Trophoblast cell (in vitro differentiated cells and primary cell): ENCODE data around the gene EFS.

Source experiments
- DNase-seq, 2 donors: peaks; one replicate each; pipeline ENCODE4 v3.0.0-alpha.2; 2016
- H2AFZ ChIP-seq: 2 replicates; pipeline ENCODE4 v1.6.1; 2013; ENCODE audit warnings: low read length, moderate library complexity, mild to moderate bottlenecking; ENCODE audit not compliant: insufficient read depth, poor library complexity
- H2AK5ac ChIP-seq: 2 replicates; pipeline ENCODE4 v1.6.1; 2013; ENCODE audit warnings: mild to moderate bottlenecking, low read length
- H2BK120ac ChIP-seq: 2 replicates; pipeline ENCODE4 v1.6.1; 2013; ENCODE audit warnings: low read length, mild to moderate bottlenecking, moderate library complexity; ENCODE audit not compliant: insufficient read depth, poor library complexity
- H2BK12ac ChIP-seq: 2 replicates; pipeline ENCODE4 v1.6.1; 2013; ENCODE audit warnings: mild to moderate bottlenecking, low read length, moderate library complexity
- H2BK5ac ChIP-seq: 2 replicates; pipeline ENCODE4 v1.6.1; 2013; ENCODE audit warnings: low read length, low read depth, moderate library complexity, mild to moderate bottlenecking; ENCODE audit not compliant: poor library complexity
- H3K14ac ChIP-seq: 2 replicates; pipeline ENCODE4 v1.6.1; 2013; ENCODE audit warnings: mild to moderate bottlenecking, low read length
- H3K18ac ChIP-seq: 2 replicates; pipeline ENCODE4 v1.6.1; 2013; ENCODE audit warnings: mild to moderate bottlenecking, low read length
- H3K23ac ChIP-seq: 2 replicates; pipeline ENCODE4 v1.6.1; 2013; ENCODE audit warnings: low read length
- H3K27ac ChIP-seq: 2 replicates; pipeline ENCODE4 v1.5.1; 2013; ENCODE audit warnings: low read depth, mild to moderate bottlenecking, inconsistent platforms, low read length, moderate library complexity
- H3K27me3 ChIP-seq: 2 replicates; pipeline ENCODE4 v1.6.1; 2013; ENCODE audit warnings: inconsistent platforms, mild to moderate bottlenecking, low read length, moderate library complexity; ENCODE audit not compliant: insufficient read depth
- H3K36me3 ChIP-seq, 2 experiments: 1 replicate in 1 of 2; 2 replicates in 1 of 2; pipeline ENCODE4 v1.6.1; 2013; ENCODE audit warnings: low read length in 2 of 2, mild to moderate bottlenecking in 2 of 2, moderate library complexity in 1 of 2; ENCODE audit not compliant: insufficient read depth in 2 of 2, control insufficient read depth in 1 of 2
- H3K4ac ChIP-seq: 2 replicates; pipeline ENCODE4 v1.6.1; 2013; ENCODE audit warnings: low read depth, mild to moderate bottlenecking, low read length, moderate library complexity
- H3K4me1 ChIP-seq, 2 experiments: 1 replicate in 1 of 2; 2 replicates in 1 of 2; pipeline ENCODE4 v1.6.1; 2013; ENCODE audit warnings: low read length in 2 of 2, mild to moderate bottlenecking in 2 of 2, moderate library complexity in 1 of 2; ENCODE audit not compliant: insufficient read depth in 2 of 2, control insufficient read depth in 1 of 2
- H3K4me2 ChIP-seq: 2 replicates; pipeline ENCODE4 v1.6.1; 2013; ENCODE audit warnings: inconsistent platforms, mild to moderate bottlenecking, low read length, moderate library complexity
- H3K4me3 ChIP-seq: 2 replicates; pipeline ENCODE4 v1.5.1; 2013; ENCODE audit warnings: mild to moderate bottlenecking, low read depth, low read length, inconsistent platforms
- H3K79me1 ChIP-seq: one replicate; pipeline ENCODE4 v1.6.1; 2013; ENCODE audit warnings: low read length
- H3K79me2 ChIP-seq: 2 replicates; pipeline ENCODE4 v1.6.1; 2013; ENCODE audit warnings: low read length, mild to moderate bottlenecking; ENCODE audit not compliant: control insufficient read depth, insufficient read depth, poor library complexity
- H3K9ac ChIP-seq: 2 replicates; pipeline ENCODE4 v1.6.1; 2013; ENCODE audit warnings: mild to moderate bottlenecking, low read length
- H3K9me3 ChIP-seq: 2 replicates; pipeline ENCODE4 v1.6.1; 2013; ENCODE audit warnings: low read depth, mild to moderate bottlenecking, control low read depth, inconsistent platforms, low read length; ENCODE audit not compliant: insufficient read depth
- H4K12ac ChIP-seq: 2 replicates; pipeline ENCODE4 v1.6.1; 2013; ENCODE audit warnings: low read depth, mild to moderate bottlenecking, low read length, moderate library complexity
- H4K8ac ChIP-seq: 2 replicates; pipeline ENCODE4 v1.6.1; 2013; ENCODE audit warnings: low read depth, mild to moderate bottlenecking, low read length, moderate library complexity
- H4K91ac ChIP-seq: one replicate; pipeline ENCODE4 v1.6.1; 2013; ENCODE audit warnings: low read depth, mild to moderate bottlenecking, low read length, moderate library complexity
- WGBS: extraction: QIAGEN DNeasy Blood & Tissue Kit; methylation state at CpG from one replicate; pipeline ENCODE4 v1.1.7; 2013; ENCODE audit warnings: missing lambda C conversion rate; ENCODE audit not compliant: insufficient read length, insufficient coverage; ENCODE audit errors: extremely low coverage; 5-methylcytosine and 5-hydroxymethylcytosine counted together

The EFS gene

GRCh38 chr14:23319746-23320583, 45.0 kb downstream of the EFS start:
- Histone ChIP-seq H3K4me3 (peak overlapping the region; percentile 41), H3K79me1 (peaks cover 17% of the 10 kb centered on the region), H2BK12ac (peak overlapping the region; percentile 42), H3K27me3 (no peaks in the 10 kb centered on the region), H3K9ac (no peak overlapping the region), H2BK120ac (peak overlapping the region; percentile 77), H3K14ac (peak overlapping the region; percentile 77), H3K36me3 (peaks cover 21 to 27% of the 10 kb centered on the region in 2 experiments), H3K18ac (no peak overlapping the region), H4K12ac (peak overlapping the region; percentile 96), H2AK5ac (peak overlapping the region; percentile 24), H3K9me3 (no peaks in the 10 kb centered on the region), H3K4me2 (peak overlapping the region; percentile 64), H3K23ac (no peak overlapping the region), H4K91ac (peak overlapping the region; percentile 93), H3K4ac (peak overlapping the region; percentile 37), H3K79me2 (peaks cover 9% of the 10 kb centered on the region), H4K8ac (peak overlapping the region; percentile 90), H2BK5ac (peak overlapping the region; percentile 62), H3K27ac (peak overlapping the region; percentile 63), H2AFZ (peak overlapping the region; percentile 57), H3K4me1 (peaks cover 8 to 10% of the 10 kb centered on the region in 2 experiments)
- no CpG with 5 or more reads among the region's 17 CpGs for WGBS
- DNase-seq, result no peak

GRCh38 chr14:23316300-23316699, 48.7 kb downstream of the EFS start:
- Histone ChIP-seq H3K4me1 (peaks cover 4 to 6% of the 10 kb centered on the region in 2 experiments), H3K18ac (no peak overlapping the region), H2AFZ (no peak overlapping the region), H3K4me2 (no peak overlapping the region), H2BK120ac (no peak overlapping the region), H4K12ac (no peak overlapping the region), H2BK5ac (no peak overlapping the region), H3K4me3 (no peak overlapping the region), H3K4ac (no peak overlapping the region), H3K9me3 (no peaks in the 10 kb centered on the region), H3K14ac (no peak overlapping the region), H4K91ac (no peak overlapping the region), H4K8ac (no peak overlapping the region), H3K23ac (no peak overlapping the region), H2BK12ac (no peak overlapping the region), H3K9ac (no peak overlapping the region), H3K79me2 (no peaks in the 10 kb centered on the region), H2AK5ac (no peak overlapping the region), H3K36me3 (peaks cover 6 to 12% of the 10 kb centered on the region in 2 experiments), H3K27ac (no peak overlapping the region), H3K79me1 (peaks cover 5% of the 10 kb centered on the region), H3K27me3 (no peaks in the 10 kb centered on the region)
- DNase-seq, result no peak
- no CpG with 5 or more reads among the region's 5 CpGs for WGBS

GRCh38 chr14:23310546-23310945, 54.4 kb downstream of the EFS start:
- H2AFZ ChIP-seq, result no peak overlapping the region
- peaks cover 13% of the 10 kb centered on the region for H3K79me2 ChIP-seq
- H3K4ac ChIP-seq, result no peak overlapping the region
- H3K9ac ChIP-seq, result no peak overlapping the region
- no peak overlapping the region for H3K4me3 ChIP-seq
- H4K91ac ChIP-seq, result no peak overlapping the region
- no peak overlapping the region for H3K4me2 ChIP-seq
- H4K8ac ChIP-seq, result no peak overlapping the region
- H3K9me3 ChIP-seq, result no peaks in the 10 kb centered on the region
- no peak overlapping the region for H3K18ac ChIP-seq
- DNase-seq, result no peak
- no peak overlapping the region for H2BK120ac ChIP-seq
- no peak overlapping the region for H2BK5ac ChIP-seq
- no peak overlapping the region for H2BK12ac ChIP-seq
- no peaks in the 10 kb centered on the region for H3K27me3 ChIP-seq
- H3K14ac ChIP-seq, result no peak overlapping the region
- H3K4me1 ChIP-seq, result peaks cover 10 to 11% of the 10 kb centered on the region in 2 experiments
- H4K12ac ChIP-seq, result no peak overlapping the region
- H3K27ac ChIP-seq, result no peak overlapping the region
- H3K79me1 ChIP-seq, result peaks cover 9% of the 10 kb centered on the region
- WGBS, result no CpG with 5 or more reads among the region's 1 CpG
- H2AK5ac ChIP-seq, result no peak overlapping the region
- H3K23ac ChIP-seq, result no peak overlapping the region
- peaks cover 26 to 31% of the 10 kb centered on the region in 2 experiments for H3K36me3 ChIP-seq

- no peak overlapping the region for H2BK12ac ChIP-seq
- peaks cover 10 to 11% of the 10 kb centered on the region in 2 experiments for H3K4me1 ChIP-seq
- H3K79me1 ChIP-seq, result peaks cover 9% of the 10 kb centered on the region
- no peak overlapping the region for H3K4me2 ChIP-seq
- no CpG with 5 or more reads among the region's 17 CpGs for WGBS
- H2AK5ac ChIP-seq, result no peak overlapping the region
- H3K27me3 ChIP-seq, result no peaks in the 10 kb centered on the region
- no peak overlapping the region for H3K14ac ChIP-seq
- no peaks in the 10 kb centered on the region for H3K9me3 ChIP-seq
- no peak overlapping the region for H4K91ac ChIP-seq
- no peak overlapping the region for H3K18ac ChIP-seq
- H3K36me3 ChIP-seq, result peaks cover 26 to 29% of the 10 kb centered on the region in 2 experiments
- peaks cover 13% of the 10 kb centered on the region for H3K79me2 ChIP-seq
- H3K27ac ChIP-seq, result no peak overlapping the region
- H2BK5ac ChIP-seq, result no peak overlapping the region
- peak overlapping the region; percentile 27 for H3K4ac ChIP-seq
- no peak overlapping the region for H2BK120ac ChIP-seq
- no peak overlapping the region for H3K23ac ChIP-seq
- H2AFZ ChIP-seq, result peak overlapping the region; percentile 11
- H3K9ac ChIP-seq, result no peak overlapping the region
- no peak overlapping the region for H3K4me3 ChIP-seq
- no peak overlapping the region for H4K12ac ChIP-seq
- no peak for DNase-seq
- no peak overlapping the region for H4K8ac ChIP-seq
Observed at GRCh38 chr14:23308721-23309445, 56.1 kb downstream of the EFS start.
